ENCODE data around the gene ZNHIT2. TPM values are rescaled to one million over a fixed set of nuclear protein-coding genes. Genes with fewer than 3 reads are reported as not detected.

The ZNHIT2 gene
- total and polyA plus RNA-seq, 2 of the 13 experiments (the other 11 are each of a cell fraction or from before 2014, with no cell fraction given) = 1.1 to 6.5 TPM

DNA sequence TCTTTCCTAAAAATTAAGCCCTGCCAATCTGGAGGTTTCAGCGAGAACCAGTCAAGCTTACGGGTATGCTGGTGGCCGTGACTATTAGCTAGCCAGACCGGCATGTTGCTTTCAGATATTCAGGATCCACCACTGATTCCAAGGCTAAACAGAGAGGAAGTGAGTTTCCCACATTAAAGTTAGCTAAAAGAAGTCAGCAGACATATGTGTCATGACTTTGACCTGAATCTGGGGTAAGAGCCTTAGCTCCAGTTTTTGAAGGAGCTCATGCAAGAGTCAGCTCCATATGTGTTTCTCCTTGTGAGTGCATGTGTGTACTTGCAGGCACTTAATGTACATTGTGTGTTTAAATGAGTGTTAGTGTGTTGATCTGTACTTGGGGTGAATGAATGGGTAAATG is 32.1 kb downstream of the ZNHIT2 start:
- Histone ChIP-seq H4K20me1 (ENCODE audit: insufficient read depth, low read length) (no peaks in the 10 kb centered on the region), H3K27me3 (ENCODE audit: control insufficient read depth in 1 of 2, insufficient read depth in 2 of 2, low read length in 2 of 2) (no peaks in the 10 kb centered on the region; a peak in 1 of 5 replicates), H3K79me2 (ENCODE audit: insufficient read depth, low read length) (peaks cover 31% of the 10 kb centered on the region), H3K4me2 (ENCODE audit: low read depth, low read length) (peak overlapping the region; percentile 93), H3K27ac (ENCODE audit: extremely low read length, insufficient read depth, low read length) (peak overlapping the region; percentile 83), H3K4me3 (replicated peaks in 1 of 3; ENCODE audit: insufficient read depth in 1 of 3, low read depth in 2 of 3, low read length in 3 of 3) (0 out of 6 replicates have a peak overlapping the region, but pooled peaks of 2 of the 3 experiments have one; percentile 70 to 99), H3K36me3 (replicated peaks in 1 of 2; ENCODE audit: control insufficient read depth in 1 of 2, insufficient read depth in 2 of 2, low read length in 2 of 2) (peaks cover 16 to 23% of the 10 kb centered on the region in 2 experiments), H3K4me1 (ENCODE audit: insufficient read depth, low read length) (peaks cover 33% of the 10 kb centered on the region), H2AFZ (ENCODE audit: low read length) (no peak overlapping the region), H3K9me3 (ENCODE audit: low read length) (no peaks in the 10 kb centered on the region), H3K9ac (ENCODE audit: insufficient read depth, low read depth, low read length) (peak overlapping the region; percentile 95; the same call in 1 of the 2 replicates)
- ChIA-PET POLR2A (no interaction called here), CTCF (ENCODE audit: low intra/inter-chr PET ratio, low total read pairs) (no interaction called here)
- FAIRE-seq = no peak
- DNase-seq (ENCODE audit: low spot score) = no peak
- in situ Hi-C loops (cut with HindIII; ENCODE audit: extremely low pct_ligation_motif_present, low pct_unique_long_range_greater_than_20kb) = no loop called here
- no TSS peak for BruUV-seq (replicated peaks)
- WGBS (ENCODE audit: low lambda C conversion rate) = 96% methylated on average over 4 of the region's 4 CpGs
- ATAC-seq = no peak
- no peak for TF ChIP-seq CREM (IDR thresholded peaks at IDR 0.05)
- no peak for TF ChIP-seq CREM (CRISPR knock-in tag; IDR thresholded peaks at IDR 0.05)
- TF ChIP-seq PHB2 (IDR thresholded peaks at IDR 0.05; ENCODE audit: partially characterized antibody) = no peak
- TF ChIP-seq BORCS8-MEF2B (CRISPR knock-in tag; IDR thresholded peaks at IDR 0.05) = no peak
- TF ChIP-seq ZNF660 (CRISPR knock-in tag; IDR thresholded peaks at IDR 0.05; ENCODE audit: borderline replicate concordance, low read depth) = no peak
- TF ChIP-seq, protein P1, sequence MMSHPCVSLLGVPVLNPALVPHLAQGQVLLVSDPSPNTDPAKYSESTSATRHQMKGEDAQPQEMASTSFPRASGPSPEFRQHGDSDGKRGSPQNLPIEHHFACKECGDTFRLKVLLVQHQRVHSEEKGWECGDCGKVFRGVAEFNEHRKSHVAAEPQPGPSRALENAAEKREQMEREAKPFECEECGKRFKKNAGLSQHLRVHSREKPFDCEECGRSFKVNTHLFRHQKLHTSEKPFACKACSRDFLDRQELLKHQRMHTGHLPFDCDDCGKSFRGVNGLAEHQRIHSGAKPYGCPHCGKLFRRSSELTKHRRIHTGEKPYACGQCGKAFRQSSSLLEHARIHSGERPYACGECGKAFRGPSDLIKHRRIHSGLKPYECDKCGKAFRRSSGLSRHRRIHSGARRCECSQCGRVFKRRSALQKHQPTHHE (CRISPR knock-in tag; IDR thresholded peaks at IDR 0.05; ENCODE audit: borderline replicate concordance) = no peak
- TF ChIP-seq ZNF333 (CRISPR knock-in tag; IDR thresholded peaks at IDR 0.05; ENCODE audit: borderline replicate concordance) = no peak
- TF ChIP-seq IRF2 (CRISPR knock-in tag; IDR thresholded peaks at IDR 0.05) = no peak
- TF ChIP-seq DNMT3B (CRISPR knock-in tag; conservative IDR thresholded peaks at IDR 0.05) = no peak
- TF ChIP-seq RCOR2 (CRISPR knock-in tag; IDR thresholded peaks at IDR 0.05) = no peak
- intact Hi-C loops (cut with micrococcal nuclease; ENCODE audit: unreplicated experiment) = no loop called here
